Activated T-helper 9 cell treated with anti-CD3 and anti-CD28 coated beads, Interleukin-2, amount 50 U/mL, for 16 hours (primary cell): ENCODE measurements around the gene OR52E4.

Source experiments
- DNase-seq: peaks from one replicate; pipeline ENCODE4 v3.0.0-alpha.2; 2020; ENCODE audit warnings: low read depth

The OR52E4 gene

GRCh38 chr11:5880329-5880728 is at the start of gene OR52E4:
OR52E4 (plus strand) TSS chr11:5880629; CDS start chr11:5884293, 3,664 bp downstream.
- DNase-seq, result no peak

GRCh38 chr11:5831196-5831829 is 49.1 kb upstream of the OR52E4 start:
- DNase-seq, result no peak

DNA sequence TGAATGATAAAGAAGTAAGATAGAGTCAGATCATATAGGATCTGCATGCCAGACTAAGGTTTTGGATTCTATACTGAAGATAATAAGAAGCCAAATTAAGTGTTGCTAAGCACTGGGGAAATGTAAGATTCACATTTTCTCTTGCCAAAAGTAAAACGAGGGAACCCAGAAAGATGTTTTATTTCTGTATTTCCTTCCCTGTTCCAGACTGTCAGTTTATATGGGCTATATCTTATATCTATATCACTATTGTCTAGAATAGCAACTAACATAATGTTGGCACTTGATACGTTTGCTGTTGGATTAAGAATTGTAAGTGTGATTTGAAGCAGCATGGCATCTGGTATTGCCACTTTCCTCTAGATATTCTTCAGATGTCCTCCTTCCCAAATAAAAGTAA is 47.0 kb upstream of the OR52E4 start:
- DNase-seq, result no peak

DNA sequence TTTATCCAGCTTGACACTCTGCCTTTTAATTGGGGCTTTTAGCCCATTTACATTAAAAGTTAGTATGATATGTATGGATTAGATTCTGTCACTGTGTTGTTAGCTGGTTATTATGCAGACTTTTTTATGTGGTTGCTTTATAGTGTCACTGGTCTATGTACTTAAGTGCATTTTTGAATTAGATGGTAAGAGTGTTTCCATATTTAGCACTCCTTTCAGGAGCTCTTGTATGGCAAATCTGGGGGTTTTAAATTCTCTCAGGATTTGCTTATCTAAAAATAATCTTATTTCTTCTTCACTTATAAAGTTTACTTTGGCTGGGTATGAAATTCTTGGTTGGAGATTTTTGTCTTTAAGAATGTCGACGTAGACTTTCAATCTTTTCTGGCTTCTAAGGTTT is 42.7 kb upstream of the OR52E4 start:
- no peak for DNase-seq

DNA sequence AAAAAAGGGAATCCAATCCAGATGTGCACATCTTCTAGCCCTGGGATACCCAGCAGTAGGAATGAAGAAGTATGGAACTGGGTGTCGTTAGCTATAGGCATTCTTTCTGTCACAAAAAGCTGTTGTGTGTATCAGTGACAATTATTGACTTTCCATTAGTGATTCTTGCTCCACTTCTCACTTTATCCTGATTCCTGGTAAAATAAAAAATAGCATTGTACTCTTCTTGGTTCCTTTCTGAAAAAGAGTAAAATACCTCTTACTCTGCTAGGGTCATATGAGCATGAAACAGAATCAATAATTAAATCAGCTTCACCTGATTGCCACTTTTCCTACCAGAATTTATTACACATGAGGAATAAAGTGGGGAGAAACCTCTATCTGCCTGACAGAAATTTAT is 38.6 kb upstream of the OR52E4 start, which contains the start of gene OR52E6:
OR52E6 (minus strand) TSS at position 101 of the 400 bp plus-strand sequence; CDS start at position 101, 0 bp downstream.
- DNase-seq, result no peak

- no peak for DNase-seq
Observed at GRCh38 chr11:5846701-5847100, 33.7 kb upstream of the OR52E4 start.

GRCh38 chr11:5847711-5848110 is 32.7 kb upstream of the OR52E4 start:
- DNase-seq, result no peak

DNA sequence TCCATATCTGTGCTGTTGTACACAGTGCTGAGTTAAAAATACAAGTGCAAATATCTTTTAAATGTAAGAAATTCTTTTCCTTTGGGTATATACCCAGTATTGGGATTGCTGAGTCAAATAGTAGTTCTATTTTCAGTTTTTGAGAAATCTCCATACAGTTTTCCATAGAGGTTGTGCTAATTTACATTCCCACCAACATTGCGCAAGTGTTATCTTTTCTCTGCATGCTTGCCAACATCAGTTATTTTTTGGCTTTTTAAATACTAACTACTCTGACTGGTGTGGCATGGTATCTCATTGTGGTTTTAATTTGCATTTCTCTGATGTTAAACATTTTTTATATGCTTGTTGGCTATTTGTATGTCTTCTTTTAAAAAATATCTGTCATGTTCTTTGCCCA is 29.4 kb upstream of the OR52E4 start:
- no peak for DNase-seq

DNA sequence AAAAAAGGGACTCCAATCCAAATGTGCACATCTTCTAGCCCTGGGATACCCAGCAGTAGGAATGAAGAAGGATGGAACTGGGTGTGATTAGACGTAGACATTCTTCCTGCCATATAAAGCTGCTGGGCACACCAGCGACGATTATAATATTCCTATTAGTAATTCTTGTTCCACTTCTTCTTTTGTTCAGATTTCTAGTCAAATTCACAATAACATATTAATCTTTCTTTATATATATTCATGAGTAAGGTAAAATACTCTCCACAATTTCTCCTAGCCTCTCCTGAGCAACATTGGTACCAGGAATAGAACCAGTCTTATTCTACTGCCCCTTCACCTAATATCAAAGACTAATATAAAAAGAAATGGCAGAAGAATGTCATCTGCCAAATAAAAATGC is 22.8 kb upstream of the OR52E4 start, which contains the start of gene OR52E8:
OR52E8 (minus strand) TSS at position 101 of the 400 bp plus-strand sequence; CDS start at position 101, 0 bp downstream.
- no peak for DNase-seq

DNA sequence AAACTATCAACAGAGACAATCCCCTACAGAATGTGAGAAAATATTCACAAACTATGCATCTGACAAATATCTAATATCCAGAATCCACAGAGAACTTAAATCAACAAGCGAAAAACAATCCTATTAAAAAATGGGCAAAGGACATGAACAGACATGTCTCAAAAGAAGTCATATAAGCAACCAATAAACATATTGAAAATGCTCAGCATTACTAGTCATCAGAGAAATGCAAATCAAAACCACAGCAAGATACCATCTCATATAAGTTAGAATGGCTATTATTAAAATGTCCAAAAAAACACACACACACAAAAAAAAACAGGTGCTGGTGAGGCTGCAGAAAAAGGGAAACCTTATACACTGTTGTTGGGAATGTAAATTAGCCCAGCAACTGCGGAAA is 14.6 kb upstream of the OR52E4 start:
- DNase-seq, result no peak

DNA sequence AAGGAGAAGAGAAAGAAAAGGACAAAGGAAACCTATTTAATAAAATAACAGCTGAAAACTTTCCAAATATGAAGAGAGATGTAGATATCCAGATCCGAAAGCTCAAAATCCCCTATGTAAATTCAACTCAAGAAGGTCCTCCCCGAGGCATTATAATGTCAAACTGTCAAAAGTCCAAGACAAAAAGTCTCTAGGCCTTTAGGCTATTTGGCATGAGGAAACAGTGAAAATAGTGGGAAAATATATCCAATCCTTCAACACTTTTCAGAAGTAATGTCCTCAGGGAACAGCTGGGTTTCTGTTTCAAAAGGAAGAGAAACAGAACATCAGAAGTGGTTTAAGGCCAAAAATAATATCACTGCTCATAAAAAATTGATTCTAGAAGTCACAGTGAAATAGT is 1.9 kb upstream of the OR52E4 start:
- no peak for DNase-seq

DNA sequence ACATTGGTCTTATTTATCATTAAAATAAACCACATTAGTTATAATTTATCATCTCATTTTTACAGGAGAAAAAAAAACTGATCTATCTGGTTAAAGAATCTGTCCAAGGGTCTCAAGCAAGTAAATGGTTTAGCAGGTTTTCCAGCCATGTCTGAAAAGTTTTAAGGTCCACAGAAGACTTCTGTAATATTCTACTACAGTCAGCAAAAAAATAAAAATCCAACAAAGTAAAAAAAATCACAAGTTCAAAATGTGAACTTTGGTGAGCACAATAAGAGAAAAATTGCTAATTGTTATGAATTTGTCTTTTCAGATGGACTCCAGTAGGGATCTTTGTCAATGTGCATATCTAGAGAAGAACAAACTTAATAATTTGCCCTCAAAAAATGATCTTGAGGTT is 1.3 kb downstream of the OR52E4 start:
- DNase-seq, result no peak

DNA sequence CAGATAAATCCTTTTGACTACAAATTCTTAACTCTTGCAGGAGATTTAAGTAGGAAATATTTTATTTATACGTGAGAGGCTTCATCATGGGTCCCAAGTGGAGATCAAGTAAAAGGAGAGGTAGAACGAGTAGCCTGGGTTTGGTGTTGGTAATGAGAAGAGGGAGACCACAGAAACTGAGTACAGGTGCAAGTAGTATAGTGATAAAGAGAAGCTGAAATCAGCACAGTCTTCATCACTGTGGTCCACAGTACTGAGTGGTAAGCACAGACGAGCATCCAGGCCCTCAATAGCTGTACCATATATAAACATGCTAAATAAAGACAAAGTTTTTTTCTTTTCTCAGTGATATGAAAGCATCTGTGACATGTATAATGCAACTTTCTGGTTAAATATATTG is 6.7 kb downstream of the OR52E4 start:
- DNase-seq, result no peak

GRCh38 chr11:5887661-5888060 is 7.2 kb downstream of the OR52E4 start:
- no peak for DNase-seq

DNA sequence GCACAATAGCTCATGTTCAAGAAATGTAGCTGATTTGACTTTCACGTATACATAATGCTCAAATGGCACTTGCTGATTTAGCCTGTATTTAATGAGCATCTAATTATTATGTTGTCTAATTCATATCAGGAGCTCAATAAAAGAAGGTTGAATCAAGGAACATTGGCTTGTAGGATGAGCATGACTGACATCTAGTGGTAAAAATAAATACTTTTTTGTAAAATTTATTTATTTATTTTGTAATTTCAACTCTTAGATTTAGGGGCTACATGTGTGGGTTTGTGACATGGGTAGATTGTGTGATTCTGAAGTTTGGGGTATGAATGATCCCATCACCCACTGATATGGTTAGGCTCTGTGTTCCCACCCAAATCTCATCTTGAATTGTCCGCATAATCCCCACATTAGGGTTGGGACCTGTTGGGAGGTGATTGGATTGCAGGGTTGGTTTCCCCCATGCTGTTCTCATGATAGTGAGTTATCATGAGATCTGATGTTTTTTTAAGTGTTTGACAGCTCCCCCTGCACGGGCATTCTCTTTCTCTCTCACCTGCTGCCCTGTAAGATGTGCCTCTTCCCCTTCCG is 10.9 kb downstream of the OR52E4 start:
- DNase-seq, result no peak

DNA sequence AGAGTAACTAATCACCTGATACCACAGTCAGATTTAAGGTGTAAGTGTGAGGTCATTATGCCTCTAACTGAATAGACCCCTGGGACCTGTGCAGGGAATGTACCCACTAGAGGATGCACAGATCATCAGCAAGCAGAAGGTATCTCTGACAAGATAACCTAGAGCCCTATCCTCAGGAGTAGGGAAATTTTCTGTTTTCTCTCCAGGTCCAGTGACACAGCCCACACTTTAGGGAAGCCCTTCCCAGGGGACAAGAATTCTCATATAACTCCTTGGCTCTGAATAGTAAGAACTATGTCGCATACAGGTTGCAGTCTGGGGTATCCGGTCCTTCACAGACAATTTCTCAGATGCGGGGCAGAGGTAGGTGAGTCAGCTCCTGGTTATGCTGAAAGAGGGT is 12.5 kb downstream of the OR52E4 start, which contains the start of gene OR52E5:
OR52E5 (plus strand) TSS at position 301 of the 400 bp plus-strand sequence. CDS start 7,569 bp downstream, outside the sequence.
- DNase-seq, result no peak

- DNase-seq, result no peak
Observed at GRCh38 chr11:5899534-5899933, 19.1 kb downstream of the OR52E4 start.

DNA sequence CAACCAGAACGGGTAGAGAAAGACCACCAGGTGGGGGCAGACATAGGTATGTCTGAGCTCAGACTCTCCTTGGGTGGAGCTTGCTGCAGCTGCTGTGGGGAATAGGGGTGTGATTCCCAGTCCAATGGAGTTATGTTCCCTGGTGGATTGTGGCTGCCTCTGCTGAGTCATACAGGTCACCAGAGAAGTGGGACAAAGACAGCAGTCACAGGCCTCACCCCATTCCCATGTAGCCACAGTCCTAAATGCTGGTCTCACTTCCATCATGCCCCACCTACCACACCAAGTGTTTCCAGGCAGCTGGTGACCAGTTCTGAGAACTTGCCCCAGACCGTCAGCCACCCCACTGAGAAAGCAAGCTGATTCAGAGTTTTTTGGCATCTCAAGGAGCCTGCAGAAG is 30.1 kb downstream of the OR52E4 start:
- DNase-seq, result no peak

- no peak for DNase-seq
Observed at GRCh38 chr11:5922749-5923426, 42.5 kb downstream of the OR52E4 start.

DNA sequence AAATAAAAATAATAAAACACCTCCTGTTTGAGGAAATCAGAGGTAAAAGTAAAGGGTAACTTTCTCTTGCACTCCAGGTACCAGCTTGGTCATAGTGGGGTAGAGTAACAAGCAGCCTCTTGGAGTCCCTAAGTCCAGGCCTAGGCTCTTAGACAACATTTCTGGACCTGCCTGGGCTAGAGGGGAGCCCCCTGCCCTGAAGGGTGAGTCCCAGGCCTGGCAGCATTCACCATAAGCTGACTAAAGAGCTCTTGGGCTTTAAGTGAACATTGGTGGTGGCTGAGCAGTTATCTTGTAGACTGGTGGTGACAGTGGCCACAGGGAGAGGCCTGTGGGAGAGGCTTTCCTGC is 43.0 kb downstream of the OR52E4 start:
- DNase-seq, result no peak

DNA sequence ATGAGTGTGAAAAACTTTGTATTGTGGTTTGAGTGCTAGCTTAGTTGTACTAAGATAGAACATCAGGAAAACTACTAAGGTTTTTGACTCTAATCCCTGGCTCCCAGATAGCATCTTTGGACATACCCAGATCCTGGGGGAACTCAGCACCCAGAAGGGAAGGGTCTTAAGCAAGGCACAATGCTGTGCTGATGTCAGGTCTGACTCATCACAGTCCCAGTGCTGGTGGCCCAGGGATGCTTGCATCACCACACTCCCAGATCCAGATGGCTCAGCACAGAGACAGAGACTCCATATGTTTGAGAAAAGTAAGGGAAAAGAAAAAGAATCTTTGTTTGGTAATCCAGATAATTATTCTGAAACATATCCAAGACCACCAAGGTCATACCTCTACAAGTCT is 43.4 kb downstream of the OR52E4 start:
- no peak for DNase-seq

GRCh38 chr11:5928271-5928670 is 47.8 kb downstream of the OR52E4 start:
- DNase-seq, result no peak

DNA sequence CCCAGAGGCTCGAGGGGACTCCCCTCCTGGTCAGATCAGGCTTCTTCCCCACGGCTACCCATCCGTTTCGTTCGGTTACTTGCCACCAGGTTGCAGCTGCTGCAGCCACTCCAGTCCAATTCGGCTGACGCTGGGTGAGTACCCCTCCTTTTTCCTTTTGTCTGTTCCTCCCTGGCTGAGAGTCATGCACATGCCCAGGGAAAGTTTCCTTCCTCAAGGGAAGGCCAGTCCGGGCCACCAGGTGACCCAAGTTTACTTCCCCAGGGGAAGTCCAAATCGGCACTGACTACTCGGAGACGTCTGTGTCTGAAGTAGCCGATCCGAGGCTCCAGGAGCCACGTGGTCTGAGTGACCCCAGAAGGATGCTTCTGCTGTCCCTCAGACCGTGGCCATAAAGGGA is 48.4 kb downstream of the OR52E4 start:
- DNase-seq, result no peak
